GM23248 (cell line): Measurements from ENCODE around the gene P4HTM.

ENCODE experiments used
- EZH2 ChIP-seq: fragments of 200-600 bp; sonication (generic); IDR thresholded peaks from 2 replicates; pipeline ENCODE4 v1.6.1; 2018; ENCODE audit warnings: antibody characterized with exemption, mild to moderate bottlenecking; ENCODE audit not compliant: insufficient read depth, poor library complexity, severe bottlenecking
- EZH2phosphoT487 ChIP-seq: fragments of 200-600 bp; sonication (generic); IDR thresholded peaks from 2 replicates; pipeline ENCODE4 v1.6.1; 2018; ENCODE audit warnings: antibody characterized with exemption, moderate library complexity, mild to moderate bottlenecking, low read depth; ENCODE audit not compliant: insufficient read depth

GRCh38 chr3:49016414-49017228 lies 26.6 kb downstream of the P4HTM start:
- no peak for TF ChIP-seq EZH2phosphoT487
- no peak for TF ChIP-seq EZH2
